ENCODE data around the gene ZNF777.

DNA sequence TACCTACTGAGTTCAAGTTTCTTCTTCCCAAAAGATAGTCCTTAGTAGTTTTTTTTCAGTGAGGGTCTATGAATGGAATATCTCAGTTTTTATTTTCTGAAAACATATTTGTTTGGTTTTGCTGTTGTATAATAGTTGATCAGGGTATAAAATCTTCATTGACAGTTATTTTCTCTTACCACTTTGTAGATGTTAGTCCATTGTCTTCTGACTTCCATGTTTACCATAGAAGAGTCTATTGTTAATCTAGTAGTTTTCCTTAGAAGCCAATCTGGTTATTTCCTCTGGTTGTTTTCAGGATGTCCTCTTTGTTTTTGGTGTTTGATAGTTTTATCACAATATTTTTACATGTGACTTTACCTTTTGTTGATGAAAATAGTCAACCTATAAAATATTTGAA is 5.5 kb upstream of the ZNF777 start:
- TF ChIP-seq CTCF (IDR thresholded peaks at IDR 0.05; ENCODE audit: low read depth, low read length, poor library complexity, severe bottlenecking): no peak
- TF ChIP-seq EZH2phosphoT487 (IDR thresholded peaks at IDR 0.05; ENCODE audit: borderline replicate concordance, low read length): no peak

Data from DOHH2 (cell line).